GDM1 (cell line): ENCODE results near the gene CBR3.
"Not testable (repeated sequence)": the region's sequence is repeated elsewhere in the genome, so short reads cannot be mapped to it uniquely, and the experiment has no call there.

Experiments
- DNase-seq: peaks from one replicate; lab custom pipeline; 2025; lab: John Stamatoyannopoulos, UW

The CBR3 gene

GRCh38 chr21:36120304-36120888 lies 14.5 kb upstream of the CBR3 start:
- no peak for DNase-seq

DNA sequence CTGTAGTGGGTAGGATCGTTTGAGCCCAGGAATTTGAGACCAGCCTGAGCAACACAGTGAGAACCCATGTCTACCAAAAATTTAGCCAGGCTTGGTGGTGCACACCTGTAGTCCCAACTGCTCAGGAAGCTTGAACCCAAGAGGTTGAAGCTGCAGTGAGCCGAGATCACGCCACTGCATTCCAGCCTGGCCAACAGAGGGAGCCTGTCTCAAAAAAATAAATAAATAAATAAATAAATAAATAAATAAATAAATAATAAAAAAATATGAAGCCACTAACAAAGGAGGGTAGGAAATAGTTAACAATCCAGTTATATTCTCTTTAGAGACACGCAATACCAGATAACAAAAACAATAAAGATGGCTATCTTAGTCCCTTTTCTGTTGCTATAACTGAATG lies 11.9 kb upstream of the CBR3 start:
- no peak for DNase-seq

- DNase-seq: no peak
Measured at GRCh38 chr21:36124395-36124794, 10.5 kb upstream of the CBR3 start.

DNA sequence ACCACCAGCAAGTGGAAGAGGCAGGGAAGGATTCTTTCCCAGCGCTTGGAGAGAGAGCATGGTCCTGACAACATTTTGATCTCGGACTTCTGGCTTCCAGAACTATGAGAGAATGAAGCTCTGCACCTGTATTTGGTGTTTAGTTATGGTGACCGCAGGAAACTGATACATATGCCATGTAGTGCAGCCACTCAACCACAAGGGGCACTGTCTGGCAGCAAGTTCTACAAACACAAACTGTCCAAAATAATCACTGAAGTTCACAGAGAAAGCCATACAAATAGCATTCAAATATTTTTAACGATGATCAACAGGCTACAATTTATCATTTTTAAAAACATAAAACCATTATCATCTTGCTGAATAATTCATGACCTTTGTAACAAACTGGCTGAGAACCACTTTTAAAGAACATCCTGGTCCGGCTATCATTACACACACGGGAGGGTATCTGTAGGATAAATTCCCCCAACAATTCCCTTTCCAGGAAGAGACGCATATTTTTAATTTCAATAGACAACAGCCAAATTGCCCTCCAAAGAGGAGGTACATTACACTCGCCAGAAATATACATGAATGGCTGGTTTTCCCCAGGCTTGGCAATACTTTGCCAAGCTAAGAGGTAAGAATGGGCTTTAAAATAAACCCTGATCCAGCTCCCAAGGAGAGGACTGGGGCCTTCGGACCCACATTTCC lies 9.2 kb upstream of the CBR3 start:
- no peak for DNase-seq

GRCh38 chr21:36126208-36126565 lies 8.7 kb upstream of the CBR3 start:
- no peak for DNase-seq

DNA sequence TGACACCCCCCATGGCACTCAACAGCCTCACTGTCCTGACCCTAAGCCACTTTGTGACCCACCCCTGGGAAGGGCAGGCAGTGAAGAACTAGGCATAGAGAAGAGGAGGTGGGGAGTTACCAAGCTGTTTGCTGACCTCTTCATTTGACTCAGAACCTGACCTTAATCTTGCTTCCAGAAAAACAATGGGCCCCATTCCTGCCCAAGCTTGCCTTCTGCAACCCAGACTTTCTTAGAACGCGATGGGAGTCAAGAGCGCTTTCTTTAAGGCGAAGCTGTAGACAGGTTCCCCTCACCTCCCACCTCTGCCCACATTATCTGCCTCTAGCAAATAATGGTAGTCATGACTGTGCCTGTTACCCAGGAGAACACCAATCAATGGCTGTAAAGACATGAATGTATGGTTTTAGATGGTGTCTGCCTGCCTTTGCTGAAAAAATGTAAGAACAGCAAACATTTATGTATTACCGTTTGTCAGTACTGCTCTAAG lies 8.2 kb upstream of the CBR3 start:
- DNase-seq: no peak

GRCh38 chr21:36127250-36127904 lies 7.5 kb upstream of the CBR3 start:
- DNase-seq: no peak

DNA sequence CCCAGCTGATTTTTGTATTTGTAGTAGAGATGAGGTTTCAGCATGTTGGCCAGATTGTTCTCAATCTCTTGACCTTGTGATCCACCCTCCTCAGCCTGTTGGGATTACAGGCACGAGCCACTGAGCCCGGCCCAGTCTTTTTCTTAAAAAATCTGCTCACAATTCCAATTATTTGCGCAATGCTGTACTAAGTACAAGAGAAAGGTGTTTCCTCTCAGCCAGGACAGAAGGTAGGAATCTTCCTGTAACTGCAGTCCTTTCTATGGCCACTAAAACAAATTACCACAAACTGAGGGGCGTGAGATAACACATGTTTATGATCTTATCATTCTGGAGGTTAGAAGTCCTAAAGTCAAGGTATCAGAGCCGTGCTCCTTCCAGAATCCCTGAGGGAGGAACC lies 6.9 kb upstream of the CBR3 start:
- DNase-seq: no peak

DNA sequence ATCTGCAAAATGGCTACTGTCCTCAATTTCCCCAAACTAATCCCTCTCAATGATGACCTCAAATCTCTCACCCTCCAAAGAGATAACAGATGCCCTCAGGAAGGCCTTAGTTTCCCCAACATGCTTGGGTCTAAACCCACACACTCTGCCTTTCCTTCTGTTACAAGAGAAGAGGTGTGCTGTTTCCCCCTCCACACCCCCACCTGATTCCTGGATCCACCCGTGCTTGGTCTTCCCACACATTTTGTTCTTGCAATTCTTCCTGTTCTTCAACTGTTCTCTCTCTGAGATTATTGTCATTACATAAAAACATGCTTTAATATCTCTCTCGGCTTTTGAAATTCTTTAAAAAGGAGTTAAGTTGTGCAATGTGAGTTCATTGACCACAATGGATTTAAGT lies 5.7 kb upstream of the CBR3 start:
- no peak for DNase-seq

- DNase-seq: not testable (repeated sequence)
Measured at GRCh38 chr21:36130414-36130762, 4.5 kb upstream of the CBR3 start.

GRCh38 chr21:36130839-36131238 lies 4.0 kb upstream of the CBR3 start:
- DNase-seq: not testable (repeated sequence)

- no peak for DNase-seq
Measured at GRCh38 chr21:36132696-36133095, 2.2 kb upstream of the CBR3 start.

DNA sequence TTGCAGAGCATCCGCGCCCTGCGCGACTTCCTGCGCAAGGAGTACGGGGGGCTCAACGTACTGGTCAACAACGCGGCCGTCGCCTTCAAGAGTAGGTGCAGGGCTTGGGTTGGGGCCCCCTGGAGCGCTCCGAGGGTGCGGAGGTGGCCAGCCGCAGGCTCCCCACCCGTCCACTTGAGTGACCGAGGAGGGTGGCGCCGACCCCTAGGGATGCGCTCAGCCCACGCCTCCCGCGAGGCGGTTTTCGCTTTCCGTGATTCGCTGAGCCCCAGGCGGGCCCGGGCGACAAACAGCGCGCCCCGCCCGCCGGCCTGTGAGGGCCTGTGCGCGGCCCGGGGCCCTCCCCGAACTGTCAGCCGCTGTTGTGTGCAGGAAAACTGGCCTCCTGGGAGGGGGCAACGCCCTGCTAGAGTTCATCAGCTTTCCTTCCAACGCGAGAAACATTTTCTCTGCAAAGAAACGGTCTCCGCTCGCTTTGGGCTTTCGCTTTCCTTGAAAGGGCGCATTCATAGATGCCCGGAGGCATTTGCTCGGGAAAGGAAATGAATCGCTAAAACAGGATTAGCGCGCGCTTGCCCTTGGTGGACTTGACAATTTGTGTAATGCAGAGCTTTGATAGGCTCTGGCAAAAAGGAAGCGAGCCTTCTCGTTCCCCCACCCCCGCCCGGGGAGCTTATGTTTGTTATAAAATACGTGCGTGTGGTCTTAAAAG lies 668 bp downstream of the CBR3 start:
- DNase-seq: no peak

GRCh38 chr21:36139791-36140190 lies 4.9 kb downstream of the CBR3 start:
- DNase-seq: not testable (repeated sequence)

GRCh38 chr21:36141513-36141925 lies 6.6 kb downstream of the CBR3 start:
- peak; percentile 78 for DNase-seq

DNA sequence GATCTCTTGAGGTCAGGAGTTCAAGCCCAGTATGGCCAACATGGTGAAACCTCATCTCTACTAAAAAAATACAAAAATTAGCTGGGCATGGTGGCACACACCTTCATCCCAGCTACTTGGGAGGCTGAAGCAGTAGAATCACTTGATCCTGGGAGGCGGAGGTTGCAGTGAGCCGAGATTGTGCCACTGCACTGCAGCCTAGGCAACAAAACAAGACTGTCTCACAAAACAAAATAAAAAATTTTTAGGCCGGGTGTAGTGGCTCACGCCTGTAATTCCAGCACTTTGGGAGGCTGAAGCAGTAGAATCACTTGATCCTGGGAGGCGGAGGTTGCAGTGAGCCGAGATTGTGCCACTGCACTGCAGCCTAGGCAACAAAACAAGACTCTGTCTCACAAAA lies 9.4 kb downstream of the CBR3 start:
- DNase-seq: not testable (repeated sequence)

DNA sequence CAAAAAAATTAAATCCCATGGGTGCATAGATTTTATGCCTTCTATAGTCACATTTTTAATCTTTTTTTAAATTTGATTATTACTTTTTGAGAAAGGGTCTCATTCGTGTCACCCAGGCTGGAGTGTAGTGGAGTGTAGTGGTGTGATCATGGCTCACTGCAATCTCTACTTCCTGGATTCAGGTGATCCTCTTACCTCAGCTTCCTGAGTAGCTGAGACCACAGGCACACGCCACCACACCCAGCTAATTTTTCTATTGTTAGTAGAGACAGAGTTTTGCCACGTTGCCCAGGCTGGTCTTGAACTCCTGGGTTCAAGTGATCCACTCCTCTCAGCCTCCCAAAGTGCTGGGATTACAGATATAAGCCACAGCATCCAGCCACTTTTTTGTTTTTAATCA lies 10.4 kb downstream of the CBR3 start:
- DNase-seq: no peak

DNA sequence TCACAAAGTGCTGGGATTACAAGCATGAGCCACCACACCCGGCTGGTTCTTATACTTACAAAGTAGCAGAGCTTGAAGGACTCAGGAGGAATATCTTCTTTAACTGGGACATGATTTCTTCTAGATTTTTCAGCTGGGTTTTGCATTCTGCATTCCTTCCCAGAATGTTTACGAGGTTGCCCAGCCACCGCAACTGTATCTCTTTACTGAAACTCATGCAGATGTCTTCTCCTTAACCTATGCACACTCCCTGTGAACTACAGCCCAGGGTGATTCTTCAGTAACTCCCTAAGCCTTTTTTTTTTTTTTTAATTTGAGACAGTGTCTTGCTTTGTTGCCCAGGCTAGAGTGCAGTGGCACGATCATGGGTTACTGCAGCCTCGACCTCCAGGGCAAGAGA lies 13.0 kb downstream of the CBR3 start:
- DNase-seq: no peak

- DNase-seq: no peak
Measured at GRCh38 chr21:36148886-36149285, 14.0 kb downstream of the CBR3 start.

DNA sequence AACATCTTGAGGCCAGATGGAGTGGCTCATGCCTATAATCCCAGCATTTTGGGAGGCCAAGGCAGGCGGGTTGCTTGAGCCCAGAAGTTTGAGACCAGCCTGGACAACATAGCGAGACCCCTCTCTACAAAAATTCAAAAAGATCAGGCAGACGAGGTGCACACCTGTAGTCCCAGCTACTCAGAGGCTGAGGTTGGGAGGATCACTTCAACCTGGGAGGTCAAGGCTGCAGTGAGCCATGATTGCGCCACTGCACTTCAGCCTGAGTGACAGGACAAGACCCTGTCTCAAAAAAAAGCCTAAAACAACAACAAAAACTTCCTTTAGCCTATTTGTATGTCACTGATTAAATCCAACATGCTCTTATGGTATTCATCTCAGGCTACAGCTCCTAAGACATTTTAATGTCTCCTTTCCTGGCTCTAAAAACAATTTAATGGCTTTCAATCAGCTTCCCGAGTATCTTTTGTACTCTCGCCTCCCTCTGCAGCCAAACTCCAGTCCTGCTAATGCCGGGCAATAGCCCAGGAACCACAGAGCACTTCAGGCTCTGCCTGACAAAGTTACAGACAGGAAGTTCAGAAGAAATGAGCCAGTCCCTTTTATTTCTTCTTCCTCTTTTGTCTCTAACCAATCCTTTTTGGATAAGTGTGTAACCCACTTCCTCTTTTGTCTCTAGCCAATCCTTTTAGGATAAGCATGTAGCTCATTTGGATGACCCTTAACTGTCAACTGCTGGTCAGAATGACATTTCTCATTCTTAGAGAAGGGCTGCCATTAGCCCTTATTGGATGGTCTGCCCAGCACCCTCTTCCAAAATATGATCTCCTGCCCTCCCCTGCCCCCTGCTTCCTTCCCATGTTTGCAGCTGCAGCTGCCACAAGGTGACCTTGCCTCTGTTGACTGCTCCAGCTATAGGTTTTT lies 15.2 kb downstream of the CBR3 start:
- DNase-seq: peak; percentile 80

GRCh38 chr21:36155603-36156338 lies 20.9 kb downstream of the CBR3 start:
- DNase-seq: no peak
